SW480 (cell line): ENCODE measurements around the gene ATP9B.
"Not testable (repeated sequence)": the region's sequence is repeated elsewhere in the genome, so short reads cannot be mapped to it uniquely, and the experiment has no call there.

Source experiments
- DNase-seq: peaks from one replicate; pipeline ENCODE4 v3.0.0-alpha.2; 2016; ENCODE audit warnings: low spot score

ATP9B gene

GRCh38 chr18:79366177-79367094 is 297.2 kb downstream of the ATP9B start:
- no peak for DNase-seq

GRCh38 chr18:79367480-79367879 is 298.3 kb downstream of the ATP9B start:
- DNase-seq: no peak

- DNase-seq: no peak
Observed at GRCh38 chr18:79367989-79368388, 298.8 kb downstream of the ATP9B start.

GRCh38 chr18:79368681-79369080 is 299.5 kb downstream of the ATP9B start:
- no peak for DNase-seq

- no peak for DNase-seq
Observed at GRCh38 chr18:79371561-79372121, 302.4 kb downstream of the ATP9B start.

GRCh38 chr18:79372461-79372860 is 303.3 kb downstream of the ATP9B start:
- DNase-seq: no peak

GRCh38 chr18:79372991-79373390 is 303.8 kb downstream of the ATP9B start:
- DNase-seq: no peak

- no peak for DNase-seq
Observed at GRCh38 chr18:79373736-79374135, 304.5 kb downstream of the ATP9B start.

GRCh38 chr18:79374408-79375171 is 305.4 kb downstream of the ATP9B start:
- no peak for DNase-seq

GRCh38 chr18:79375441-79376154 is 306.4 kb downstream of the ATP9B start:
- DNase-seq: no peak

GRCh38 chr18:79376661-79377060 is 307.5 kb downstream of the ATP9B start:
- DNase-seq: not testable (repeated sequence)

- DNase-seq: no peak
Observed at GRCh38 chr18:79377187-79377891, 308.1 kb downstream of the ATP9B start.

GRCh38 chr18:79378536-79379250 is 309.5 kb downstream of the ATP9B start:
- DNase-seq: peak; percentile 38

- DNase-seq: no peak
Observed at GRCh38 chr18:79379251-79379905, 310.2 kb downstream of the ATP9B start.

- no peak for DNase-seq
Observed at GRCh38 chr18:79379931-79380815, 311.0 kb downstream of the ATP9B start.

GRCh38 chr18:79380816-79381806 is 311.9 kb downstream of the ATP9B start:
- no peak for DNase-seq

GRCh38 chr18:79381811-79382311 is 312.7 kb downstream of the ATP9B start:
- DNase-seq: no peak
